Fibroblast of mammary gland (primary cell): ENCODE results near the gene TC2N.

ENCODE experiments used
- DNase-seq: peaks from one replicate; pipeline ENCODE4 v3.0.0-alpha.2; 2010; ENCODE audit warnings: low read depth
- H3K4me3 ChIP-seq: 2 replicates; pipeline ENCODE4 v1.5.1; 2011; ENCODE audit warnings: low read depth, mild to moderate bottlenecking, low read length, moderate library complexity; ENCODE audit not compliant: control insufficient read depth
- TF ChIP-seq, protein P1 (sequence below): conservative IDR thresholded peaks from 2 replicates; pipeline ENCODE4 v1.5.1; 2011; ENCODE audit warnings: low read depth, low read length, inconsistent platforms; ENCODE audit not compliant: control insufficient read depth, insufficient read depth

The TC2N gene

DNA sequence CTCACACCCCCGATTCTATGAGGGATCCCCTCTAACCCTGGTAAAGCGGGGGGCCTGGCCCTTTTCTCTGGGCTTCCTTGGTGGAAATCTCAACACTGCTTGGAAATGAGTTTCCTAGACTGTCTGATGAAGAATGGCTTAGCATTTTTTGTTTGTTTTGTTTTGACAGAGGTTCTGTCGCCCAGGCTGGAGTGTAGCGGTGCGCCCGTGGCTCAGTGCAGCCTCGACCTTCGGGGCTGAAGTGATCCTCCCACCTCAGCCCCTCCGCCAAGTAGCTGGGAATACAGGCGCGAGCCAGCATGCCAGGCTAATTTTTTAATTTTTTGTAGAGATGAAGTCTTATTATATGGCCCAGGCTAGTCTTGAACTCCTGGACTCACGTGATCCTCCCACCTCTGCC, 30.3 kb downstream of the TC2N start:
- TF ChIP-seq, protein P1, sequence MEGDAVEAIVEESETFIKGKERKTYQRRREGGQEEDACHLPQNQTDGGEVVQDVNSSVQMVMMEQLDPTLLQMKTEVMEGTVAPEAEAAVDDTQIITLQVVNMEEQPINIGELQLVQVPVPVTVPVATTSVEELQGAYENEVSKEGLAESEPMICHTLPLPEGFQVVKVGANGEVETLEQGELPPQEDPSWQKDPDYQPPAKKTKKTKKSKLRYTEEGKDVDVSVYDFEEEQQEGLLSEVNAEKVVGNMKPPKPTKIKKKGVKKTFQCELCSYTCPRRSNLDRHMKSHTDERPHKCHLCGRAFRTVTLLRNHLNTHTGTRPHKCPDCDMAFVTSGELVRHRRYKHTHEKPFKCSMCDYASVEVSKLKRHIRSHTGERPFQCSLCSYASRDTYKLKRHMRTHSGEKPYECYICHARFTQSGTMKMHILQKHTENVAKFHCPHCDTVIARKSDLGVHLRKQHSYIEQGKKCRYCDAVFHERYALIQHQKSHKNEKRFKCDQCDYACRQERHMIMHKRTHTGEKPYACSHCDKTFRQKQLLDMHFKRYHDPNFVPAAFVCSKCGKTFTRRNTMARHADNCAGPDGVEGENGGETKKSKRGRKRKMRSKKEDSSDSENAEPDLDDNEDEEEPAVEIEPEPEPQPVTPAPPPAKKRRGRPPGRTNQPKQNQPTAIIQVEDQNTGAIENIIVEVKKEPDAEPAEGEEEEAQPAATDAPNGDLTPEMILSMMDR: no peak
- no peak for DNase-seq
- H3K4me3 ChIP-seq: no peak overlapping the region

- H3K4me3 ChIP-seq: peak overlapping the region; percentile 24
- no peak for DNase-seq
- TF ChIP-seq, protein P1: no peak
Observed at GRCh38 chr14:91835920-91836843, 31.2 kb downstream of the TC2N start.

- no peak for DNase-seq
- TF ChIP-seq, protein P1: no peak
- H3K4me3 ChIP-seq: no peak overlapping the region
Observed at GRCh38 chr14:91835197-91835919, 32.0 kb downstream of the TC2N start.

- no peak overlapping the region for H3K4me3 ChIP-seq
- DNase-seq: no peak
- TF ChIP-seq, protein P1: no peak
Observed at GRCh38 chr14:91834571-91834970, 32.8 kb downstream of the TC2N start.

GRCh38 chr14:91831337-91831736, 36.0 kb downstream of the TC2N start:
- TF ChIP-seq, protein P1: no peak
- no peak overlapping the region for H3K4me3 ChIP-seq
- DNase-seq: no peak

DNA sequence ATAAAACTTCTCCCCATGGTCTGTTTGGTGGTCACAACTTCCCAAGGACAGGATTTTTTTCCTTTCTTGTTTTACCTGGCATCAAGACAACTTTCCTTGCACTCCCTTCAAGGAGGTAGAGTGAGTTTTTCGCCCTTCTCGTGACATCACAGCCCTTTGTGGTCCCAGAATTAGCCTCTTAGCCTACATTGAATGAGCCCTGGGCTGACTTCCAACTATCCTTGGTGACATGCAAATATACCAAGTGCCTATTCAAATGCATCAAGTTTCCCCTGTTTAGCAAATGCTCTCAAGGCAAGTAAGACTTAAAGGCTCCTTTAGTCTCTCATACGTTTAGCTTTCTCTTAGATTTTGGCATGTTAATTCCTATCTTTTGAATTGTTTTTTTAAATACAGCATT, 36.6 kb downstream of the TC2N start:
- TF ChIP-seq, protein P1: no peak
- DNase-seq: no peak
- H3K4me3 ChIP-seq: no peak overlapping the region
